Measurements from ENCODE around the gene CYTIP.

DNA sequence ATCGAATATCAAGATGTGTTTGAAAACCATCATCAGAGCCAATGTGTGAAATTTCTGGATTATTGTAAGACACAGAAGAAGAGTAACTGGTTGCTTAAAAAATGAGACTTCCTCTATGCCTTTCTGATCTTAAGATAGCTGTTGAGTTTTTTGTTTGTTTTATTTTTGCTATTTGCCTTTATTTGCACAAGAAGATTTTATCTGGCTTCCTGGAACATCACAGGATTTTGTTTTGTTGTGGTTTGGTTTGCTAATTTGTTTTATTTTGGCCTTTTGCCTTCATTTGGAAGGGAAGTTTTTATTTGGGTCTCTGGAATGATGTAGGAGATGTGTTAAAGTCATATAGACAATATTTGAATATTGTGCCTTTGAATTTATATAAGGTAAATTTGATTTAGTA lies 3.9 kb upstream of the CYTIP start:
- TF ChIP-seq POLR2A (IDR thresholded peaks at IDR 0.05) = no peak
- TF ChIP-seq, protein P1, sequence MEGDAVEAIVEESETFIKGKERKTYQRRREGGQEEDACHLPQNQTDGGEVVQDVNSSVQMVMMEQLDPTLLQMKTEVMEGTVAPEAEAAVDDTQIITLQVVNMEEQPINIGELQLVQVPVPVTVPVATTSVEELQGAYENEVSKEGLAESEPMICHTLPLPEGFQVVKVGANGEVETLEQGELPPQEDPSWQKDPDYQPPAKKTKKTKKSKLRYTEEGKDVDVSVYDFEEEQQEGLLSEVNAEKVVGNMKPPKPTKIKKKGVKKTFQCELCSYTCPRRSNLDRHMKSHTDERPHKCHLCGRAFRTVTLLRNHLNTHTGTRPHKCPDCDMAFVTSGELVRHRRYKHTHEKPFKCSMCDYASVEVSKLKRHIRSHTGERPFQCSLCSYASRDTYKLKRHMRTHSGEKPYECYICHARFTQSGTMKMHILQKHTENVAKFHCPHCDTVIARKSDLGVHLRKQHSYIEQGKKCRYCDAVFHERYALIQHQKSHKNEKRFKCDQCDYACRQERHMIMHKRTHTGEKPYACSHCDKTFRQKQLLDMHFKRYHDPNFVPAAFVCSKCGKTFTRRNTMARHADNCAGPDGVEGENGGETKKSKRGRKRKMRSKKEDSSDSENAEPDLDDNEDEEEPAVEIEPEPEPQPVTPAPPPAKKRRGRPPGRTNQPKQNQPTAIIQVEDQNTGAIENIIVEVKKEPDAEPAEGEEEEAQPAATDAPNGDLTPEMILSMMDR (IDR thresholded peaks at IDR 0.05) = no peak

All from thyroid gland (tissue), 4 donors.